22Rv1 (cell line): Measurements from ENCODE around the gene SPATS2L.

ENCODE experiments used
- H3K27ac ChIP-seq: fragments of 450-650 bp; 2 replicates; pipeline ENCODE4 v1.5.1; 2017
- ZFX ChIP-seq: fragments of 450-650 bp; IDR thresholded peaks from 2 replicates; pipeline ENCODE4 v1.6.1; 2017; ENCODE audit warnings: antibody characterized with exemption, borderline replicate concordance
- TF ChIP-seq, protein P1 (sequence below): fragments of 450-650 bp; IDR thresholded peaks from 2 replicates; pipeline ENCODE4 v1.5.1; 2017; ENCODE audit warnings: mild to moderate bottlenecking

The SPATS2L gene

DNA sequence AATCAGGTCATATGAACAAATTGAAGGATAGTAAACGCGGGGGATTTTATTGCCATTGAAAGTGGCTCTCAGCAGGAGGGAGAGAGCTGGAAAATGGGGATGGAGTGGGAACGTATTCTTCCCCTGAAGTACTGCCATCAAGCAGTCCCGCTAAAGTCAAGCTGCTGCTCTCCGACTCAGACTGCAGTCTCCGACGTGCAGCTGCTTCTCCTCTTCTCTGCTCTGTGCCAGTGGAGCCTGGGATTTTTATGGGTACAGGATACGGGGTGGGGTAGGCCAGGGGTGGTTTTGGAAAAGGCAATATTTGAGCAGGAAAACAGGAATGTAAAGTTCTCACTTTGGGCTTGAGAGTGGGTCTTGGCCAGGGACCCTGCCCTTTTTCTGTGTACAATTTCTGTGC lies 170.3 kb downstream of the SPATS2L start:
- no peak overlapping the region for H3K27ac ChIP-seq
- TF ChIP-seq ZFX = no peak
- TF ChIP-seq, protein P1, sequence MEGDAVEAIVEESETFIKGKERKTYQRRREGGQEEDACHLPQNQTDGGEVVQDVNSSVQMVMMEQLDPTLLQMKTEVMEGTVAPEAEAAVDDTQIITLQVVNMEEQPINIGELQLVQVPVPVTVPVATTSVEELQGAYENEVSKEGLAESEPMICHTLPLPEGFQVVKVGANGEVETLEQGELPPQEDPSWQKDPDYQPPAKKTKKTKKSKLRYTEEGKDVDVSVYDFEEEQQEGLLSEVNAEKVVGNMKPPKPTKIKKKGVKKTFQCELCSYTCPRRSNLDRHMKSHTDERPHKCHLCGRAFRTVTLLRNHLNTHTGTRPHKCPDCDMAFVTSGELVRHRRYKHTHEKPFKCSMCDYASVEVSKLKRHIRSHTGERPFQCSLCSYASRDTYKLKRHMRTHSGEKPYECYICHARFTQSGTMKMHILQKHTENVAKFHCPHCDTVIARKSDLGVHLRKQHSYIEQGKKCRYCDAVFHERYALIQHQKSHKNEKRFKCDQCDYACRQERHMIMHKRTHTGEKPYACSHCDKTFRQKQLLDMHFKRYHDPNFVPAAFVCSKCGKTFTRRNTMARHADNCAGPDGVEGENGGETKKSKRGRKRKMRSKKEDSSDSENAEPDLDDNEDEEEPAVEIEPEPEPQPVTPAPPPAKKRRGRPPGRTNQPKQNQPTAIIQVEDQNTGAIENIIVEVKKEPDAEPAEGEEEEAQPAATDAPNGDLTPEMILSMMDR = no peak

DNA sequence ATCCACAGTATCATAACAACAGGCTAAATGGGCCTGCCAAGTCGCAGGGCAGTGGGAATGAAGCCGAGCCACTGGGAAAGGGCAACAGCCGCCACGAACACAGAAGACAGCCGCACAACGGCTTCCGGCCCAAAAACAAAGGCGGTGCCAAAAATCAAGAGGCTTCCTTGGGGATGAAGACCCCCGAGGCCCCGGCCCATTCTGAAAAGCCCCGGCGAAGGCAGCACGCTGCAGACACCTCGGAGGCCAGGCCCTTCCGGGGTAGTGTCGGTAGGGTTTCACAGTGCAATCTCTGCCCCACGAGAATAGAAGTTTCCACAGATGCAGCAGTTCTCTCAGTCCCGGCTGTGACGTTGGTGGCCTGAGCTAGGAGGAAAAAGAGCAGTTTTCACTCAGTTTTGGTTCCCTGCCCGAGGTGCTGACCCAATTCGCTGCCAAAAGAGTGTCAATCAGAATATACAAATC lies 171.2 kb downstream of the SPATS2L start:
- TF ChIP-seq ZFX = no peak
- TF ChIP-seq, protein P1 = no peak
- no peak overlapping the region for H3K27ac ChIP-seq

DNA sequence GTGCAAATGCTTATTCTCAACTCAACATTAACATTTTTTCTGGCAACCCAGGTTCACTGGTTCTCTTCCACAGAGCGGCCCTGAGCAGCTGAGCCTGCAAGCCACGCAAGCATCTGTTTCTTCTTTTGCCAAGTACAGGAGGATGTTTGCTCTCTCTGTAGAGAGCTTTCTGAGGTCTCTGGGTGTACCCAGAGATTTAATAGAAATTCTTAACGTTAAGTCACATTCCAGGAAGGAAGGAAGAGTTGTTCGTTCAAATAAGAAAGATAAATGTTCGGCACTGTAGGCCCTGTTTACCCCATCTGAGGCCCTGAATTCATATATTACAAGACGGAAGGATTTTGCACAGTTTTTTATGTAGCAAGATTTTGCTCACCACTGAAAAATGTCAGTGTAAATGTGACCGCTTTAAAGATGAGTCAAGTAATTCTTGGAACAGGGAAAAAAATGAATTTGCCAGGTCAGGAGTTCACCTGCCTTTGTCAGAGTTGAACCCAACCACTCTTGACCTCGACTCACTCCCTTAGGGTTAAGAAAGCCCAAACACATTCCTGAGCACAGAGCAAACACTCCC lies 173.3 kb downstream of the SPATS2L start:
- H3K27ac ChIP-seq = no peak overlapping the region
- TF ChIP-seq ZFX = no peak
- TF ChIP-seq, protein P1 = no peak

DNA sequence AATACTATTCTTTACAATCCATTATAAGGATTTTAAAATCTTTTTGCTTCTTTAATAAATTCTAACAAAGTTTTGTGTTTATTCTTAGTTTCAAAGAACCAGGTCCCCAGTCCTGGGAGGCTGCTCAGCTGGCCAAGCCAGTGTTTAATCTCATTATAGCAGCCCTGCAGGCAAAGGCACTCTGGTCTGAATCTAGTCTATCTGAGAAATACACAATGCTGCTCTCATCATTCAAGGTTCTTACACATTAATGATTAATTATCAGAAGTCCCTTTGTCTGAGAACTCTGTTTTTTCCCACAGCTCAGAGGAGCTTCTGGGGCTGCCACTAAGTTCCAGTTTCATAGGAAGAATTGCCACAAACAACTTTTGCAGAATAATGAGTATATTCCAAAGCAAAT lies 175.7 kb downstream of the SPATS2L start:
- TF ChIP-seq, protein P1 = no peak
- TF ChIP-seq ZFX = no peak

DNA sequence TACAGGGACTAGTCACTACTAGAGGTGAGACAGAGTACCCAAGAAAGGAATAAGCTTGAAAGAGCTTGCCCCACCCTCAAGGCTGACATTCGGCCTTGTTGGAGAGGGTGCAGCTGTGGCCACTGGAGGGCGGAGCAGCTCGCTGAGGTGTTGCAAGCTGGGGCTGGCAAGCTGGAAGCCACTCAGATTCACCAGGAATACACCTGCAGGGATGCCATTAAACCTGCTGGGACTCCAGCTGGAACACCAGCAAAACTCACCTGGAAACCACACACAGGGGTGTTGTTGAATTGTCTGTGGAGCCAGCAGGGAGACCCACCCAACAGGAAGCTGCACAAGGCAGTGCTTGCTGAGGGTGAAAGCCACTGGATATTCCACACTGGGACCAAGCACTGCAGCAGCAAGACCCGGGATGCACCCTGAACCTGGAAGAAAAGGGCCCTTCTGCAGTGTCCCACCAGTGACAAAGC lies 177.3 kb downstream of the SPATS2L start:
- no peak overlapping the region for H3K27ac ChIP-seq
- TF ChIP-seq, protein P1 = peak; percentile 83
- TF ChIP-seq ZFX = no peak

More for the DNA sequence above, 175.7 kb downstream of the SPATS2L start:
- H3K27ac ChIP-seq = no peak overlapping the region

DNA sequence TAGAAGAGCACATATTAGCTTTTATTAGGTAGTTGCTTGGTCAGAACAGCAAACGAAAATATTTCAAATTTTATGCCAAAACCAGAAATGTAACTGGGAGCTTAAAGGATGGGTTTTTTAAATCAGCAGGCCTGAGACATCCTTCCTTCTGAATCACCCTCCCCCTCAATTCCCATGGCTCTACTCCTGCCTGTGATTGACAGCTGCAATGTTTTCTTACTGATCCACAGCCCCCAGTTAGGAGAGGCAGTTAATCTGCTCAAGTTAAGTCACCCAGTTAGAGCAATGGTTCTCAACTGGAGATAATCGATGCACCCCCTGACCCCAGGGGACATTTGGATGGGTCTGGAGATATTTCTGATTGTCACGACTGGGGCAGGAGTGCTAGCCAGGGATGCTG lies 178.4 kb downstream of the SPATS2L start:
- TF ChIP-seq, protein P1 = no peak
- no peak for TF ChIP-seq ZFX
- H3K27ac ChIP-seq = no peak overlapping the region

DNA sequence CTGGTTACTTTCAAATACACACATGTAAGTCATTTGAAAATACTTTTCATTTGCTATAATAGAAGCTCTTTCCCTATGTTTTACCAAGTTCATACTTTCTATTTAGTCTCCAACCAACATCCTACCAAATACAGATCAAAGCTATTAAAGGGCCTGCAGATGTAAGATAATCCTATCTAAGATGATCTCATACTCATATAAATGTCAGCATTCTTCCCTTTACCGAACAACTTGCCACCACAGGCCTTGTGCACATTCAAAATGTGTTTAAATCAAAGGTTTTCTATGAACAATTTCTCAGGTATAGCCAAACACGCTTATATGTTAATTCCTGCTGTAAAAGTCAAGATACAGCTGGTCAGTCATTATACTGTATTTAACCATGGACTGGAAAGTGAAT lies 180.0 kb downstream of the SPATS2L start:
- TF ChIP-seq, protein P1 = no peak
- TF ChIP-seq ZFX = no peak
- no peak overlapping the region for H3K27ac ChIP-seq
